GM23338 (cell line): Measurements from ENCODE around the gene EPS8L2. TPM values are rescaled to one million over a fixed set of nuclear protein-coding genes. Genes with fewer than 3 reads are reported as not detected.
A peak's percentile ranks its signal among the peaks of the same experiment; 100 is the strongest.

ENCODE experiments used
- ATAC-seq: fragments of 200-7000 bp; cut with Tn5 transposase; 3 replicates; pipeline ENCODE4 v1.9.1; 2020
- DNase-seq: peaks from one replicate; pipeline ENCODE4 v3.0.0-alpha.2; 2015; ENCODE audit warnings: low spot score
- H2AFZ ChIP-seq: fragments of 200-600 bp; sonication (generic); 2 replicates; pipeline ENCODE4 v1.8.0; 2016; ENCODE audit warnings: antibody characterized with exemption, mild to moderate bottlenecking, moderate library complexity
- H3F3A ChIP-seq: fragments of 200-600 bp; sonication (generic); replicated peaks from 2 replicates; pipeline ENCODE4 v1.8.0; 2017; ENCODE audit warnings: antibody characterized with exemption, mixed run types, low read depth
- H3K27ac ChIP-seq: fragments of 200-600 bp; sonication (generic); 2 replicates; pipeline ENCODE4 v1.6.1; 2016; ENCODE audit warnings: low read depth
- H3K27me3 ChIP-seq: fragments of 200-600 bp; sonication (generic); 2 replicates; pipeline ENCODE4 v1.8.0; 2016; ENCODE audit warnings: mild to moderate bottlenecking, mixed run types, moderate library complexity; ENCODE audit not compliant: insufficient read depth
- H3K36me3 ChIP-seq: fragments of 200-600 bp; sonication (generic); 2 replicates; pipeline ENCODE4 v1.8.0; 2016; ENCODE audit warnings: mild to moderate bottlenecking; ENCODE audit not compliant: insufficient read depth
- H3K4me1 ChIP-seq: fragments of 200-600 bp; sonication (generic); 2 replicates; pipeline ENCODE4 v1.8.0; 2016; ENCODE audit warnings: mild to moderate bottlenecking, moderate library complexity; ENCODE audit not compliant: insufficient read depth
- H3K4me2 ChIP-seq: fragments of 200-600 bp; sonication (generic); 2 replicates; pipeline ENCODE4 v1.7.1; 2017; ENCODE audit warnings: mixed run types
- H3K4me3 ChIP-seq: fragments of 200-600 bp; sonication (generic); 2 replicates; pipeline ENCODE4 v1.6.1; 2016; ENCODE audit warnings: mixed run types
- H3K79me2 ChIP-seq: fragments of 200-600 bp; sonication (generic); replicated peaks from 2 replicates; pipeline ENCODE4 v1.8.0; 2017; ENCODE audit warnings: mild to moderate bottlenecking; ENCODE audit not compliant: insufficient read depth
- H3K9me2 ChIP-seq: fragments of 200-600 bp; sonication (generic); 2 replicates; pipeline ENCODE4 v1.8.0; 2017; ENCODE audit not compliant: insufficient read depth
- H4K20me1 ChIP-seq: fragments of 200-600 bp; sonication (generic); replicated peaks from 2 replicates; pipeline ENCODE4 v1.8.0; 2017; ENCODE audit warnings: mild to moderate bottlenecking; ENCODE audit not compliant: insufficient read depth
- H3K27ac Mint-ChIP-seq: 2 replicates; pipeline ENCODE4 v1.8.0; 2020; ENCODE audit warnings: inconsistent platforms, mild to moderate bottlenecking, moderate library complexity, mixed read lengths
- H3K27me3 Mint-ChIP-seq: 3 replicates; pipeline ENCODE4 v1.8.0; 2022; ENCODE audit warnings: low read depth, mild to moderate bottlenecking, moderate library complexity, mixed read lengths, inconsistent platforms; ENCODE audit not compliant: insufficient read depth, poor library complexity
- H3K36me3 Mint-ChIP-seq: 3 replicates; pipeline ENCODE4 v1.8.0; 2021; ENCODE audit warnings: low read depth, mild to moderate bottlenecking, inconsistent platforms, moderate library complexity, mixed read lengths
- H3K4me1 Mint-ChIP-seq: 3 replicates; pipeline ENCODE4 v1.8.0; 2020; ENCODE audit warnings: mild to moderate bottlenecking, inconsistent platforms, mixed read lengths
- H3K4me3 Mint-ChIP-seq: 3 replicates; pipeline ENCODE4 v1.8.0; 2021; ENCODE audit warnings: moderate library complexity, mild to moderate bottlenecking, inconsistent platforms, mixed read lengths
- H3K9me3 Mint-ChIP-seq: 3 replicates; pipeline ENCODE4 v1.8.0; 2020; ENCODE audit warnings: moderate library complexity, mild to moderate bottlenecking, inconsistent platforms, mixed read lengths
- CREB1 ChIP-seq: fragments of 250-450 bp; sonication (Bioruptor Pico); IDR thresholded peaks from 2 replicates; pipeline ENCODE4 v1.5.0; 2020; ENCODE audit warnings: low read depth, mild to moderate bottlenecking, moderate library complexity
- EZH2 ChIP-seq: fragments of 200-600 bp; sonication (generic); IDR thresholded peaks from one replicate; pipeline ENCODE4 v1.8.0; 2017; ENCODE audit warnings: antibody characterized with exemption, mild to moderate bottlenecking, low read depth; ENCODE audit not compliant: unreplicated experiment
- EZH2phosphoT487 ChIP-seq: fragments of 200-600 bp; sonication (generic); IDR thresholded peaks from one replicate; pipeline ENCODE4 v1.8.1; 2018; ENCODE audit warnings: antibody characterized with exemption; ENCODE audit not compliant: unreplicated experiment
- JUNB ChIP-seq: IDR thresholded peaks from one replicate; pipeline ENCODE4 v1.6.1; 2016; ENCODE audit warnings: antibody characterized with exemption; ENCODE audit not compliant: unreplicated experiment
- NANOG ChIP-seq: IDR thresholded peaks from 2 replicates; pipeline ENCODE4 v1.6.1; 2016; ENCODE audit warnings: antibody characterized with exemption, borderline replicate concordance
- POLR2AphosphoS5 ChIP-seq: IDR thresholded peaks from 2 replicates; pipeline ENCODE4 v1.6.1; 2016; ENCODE audit warnings: antibody characterized with exemption, low read depth
- REST ChIP-seq: IDR thresholded peaks from one replicate; pipeline ENCODE4 v1.6.1; 2018; ENCODE audit warnings: antibody characterized with exemption; ENCODE audit not compliant: unreplicated experiment
- STAT1 ChIP-seq: IDR thresholded peaks from one replicate; pipeline ENCODE4 v1.6.1; 2016; ENCODE audit warnings: antibody characterized with exemption; ENCODE audit not compliant: unreplicated experiment
- ZNF114 ChIP-seq: fragments of 250-450 bp; sonication (Bioruptor Pico); IDR thresholded peaks from 2 replicates; pipeline ENCODE4 v1.5.0; 2020; ENCODE audit warnings: mild to moderate bottlenecking, moderate library complexity
- ZNF331 ChIP-seq: fragments of 250-450 bp; sonication (Bioruptor Pico); IDR thresholded peaks from 2 replicates; pipeline ENCODE4 v1.5.0; 2020; ENCODE audit warnings: low read depth, mild to moderate bottlenecking, moderate library complexity
- long read RNA-seq: library from polyadenylated mRNA; unstranded; transcript quantifications from one replicate; pipeline ENCODE4 v2.0.0, GENCODE V29; 2020; ENCODE audit not compliant: unreplicated experiment
- polyA plus RNA-seq: library from polyadenylated mRNA; unstranded; fragments of >200 nt; fragmentation: Nextera tagmentation; extraction: Ambion mirVana; gene quantifications from 2 replicates; pipeline ENCODE4 v1.2.1, GENCODE V29; 2016
- total RNA-seq: library from RNA; depleted of rRNA; stranded (reverse); fragments of >200 nt; shearing (Covaris generic); gene quantifications from 2 replicates; pipeline ENCODE4 v1.2.3, GENCODE V29; 2014; rRNA removed
- TF ChIP-seq, protein P1 (sequence below), 2 experiments: fragments of 200-600 bp in 1 of 2; sonication (generic) in 1 of 2; conservative IDR thresholded peaks; 2 replicates each; pipeline versions ENCODE4 v1.5.1 to v1.6.1; 2016 to 2017; ENCODE audit warnings: antibody characterized with exemption in 2 of 2, low read depth in 2 of 2, mild to moderate bottlenecking in 2 of 2, moderate library complexity in 1 of 2
- TF ChIP-seq, protein P2 (sequence below): IDR thresholded peaks from 2 replicates; pipeline ENCODE4 v1.6.1; 2016; ENCODE audit warnings: antibody characterized with exemption
- TF ChIP-seq, protein P3 (sequence below): fragments of 250-450 bp; sonication (Bioruptor Pico); IDR thresholded peaks from 2 replicates; pipeline ENCODE4 v1.5.0; 2020; ENCODE audit warnings: mild to moderate bottlenecking, moderate library complexity

The EPS8L2 gene
- total RNA-seq: 34.1 and 38.7 TPM in 2 replicates
- polyA plus RNA-seq: 56.5 and 59.4 TPM in 2 replicates
- long read RNA-seq, partial matches to known transcripts: 6 of 8 reads
- long read RNA-seq, other reads (novel, unspliced or antisense): 0 of 8 reads

DNA sequence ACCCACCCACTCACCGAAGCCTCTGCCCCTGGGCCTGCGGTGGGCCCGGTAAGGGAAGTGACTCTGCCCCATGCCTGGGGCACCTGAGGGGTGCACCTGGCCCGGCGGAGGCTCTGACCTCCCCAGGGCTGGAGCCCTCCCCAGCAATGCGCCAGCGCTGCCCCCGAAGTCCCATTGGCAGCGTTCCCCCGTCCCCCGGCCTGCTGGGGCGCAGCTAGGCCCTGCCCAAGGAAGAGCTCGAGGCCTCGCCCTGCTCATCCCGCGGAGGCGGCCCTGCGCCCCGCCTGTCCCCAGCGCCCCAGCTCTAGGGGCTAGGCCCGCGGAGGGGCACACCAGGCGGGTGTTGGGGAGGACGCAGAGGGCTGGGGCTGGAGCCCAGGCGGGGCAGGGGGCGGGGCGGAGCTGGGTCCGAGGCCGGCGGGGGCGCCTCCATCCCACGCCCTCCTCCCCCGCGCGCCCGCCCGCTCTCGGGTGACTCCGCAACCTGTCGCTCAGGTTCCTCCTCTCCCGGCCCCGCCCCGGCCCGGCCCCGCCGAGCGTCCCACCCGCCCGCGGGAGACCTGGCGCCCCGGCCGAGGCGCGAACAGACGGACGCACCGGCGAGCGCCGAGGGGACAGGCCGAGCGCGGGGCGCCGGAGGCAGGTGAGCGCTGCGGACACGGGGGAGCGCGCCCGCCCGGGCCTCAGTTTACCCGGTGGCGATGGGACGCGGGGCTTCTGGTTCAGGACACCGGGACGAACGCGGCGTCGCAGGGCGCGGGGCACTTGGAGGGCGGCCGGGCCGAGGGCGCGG, at the start of gene EPS8L2:
Gene EPS8L2 (plus strand): TSS at position 586 of the 793 bp plus-strand sequence. CDS start 3,177 bp downstream, outside the sequence.
- Histone ChIP-seq H3K4me3 (peak within 1 kb of the TSS; percentile 65), H3K79me2 (no peaks in the 10 kb centered on the region), H3K36me3 (no peaks in the 10 kb centered on the region), H4K20me1 (no peaks in the 10 kb centered on the region), H3K27me3 (no peaks in the 10 kb centered on the region), H3K4me1 (peaks cover 19% of the 10 kb centered on the region), H3K9me2 (no peaks in the 10 kb centered on the region), H3F3A (0 out of 2 replicates have a peak, but pooled peaks cover 18% of the 10 kb centered on the region), H2AFZ (peak within 1 kb of the TSS; percentile 47), H3K27ac (no peak within 1 kb of the TSS), H3K4me2 (peak within 1 kb of the TSS; percentile 88)
- Mint-ChIP-seq H3K36me3 (no peaks in the 10 kb centered on the region), H3K4me3 (peak within 1 kb of the TSS; percentile 64), H3K9me3 (no peaks in the 10 kb centered on the region), H3K4me1 (peaks cover 21% of the 10 kb centered on the region), H3K27ac (no peak within 1 kb of the TSS), H3K27me3 (peaks cover 7% of the 10 kb centered on the region)
- DNase-seq: peak; percentile 69
- ATAC-seq: peak; percentile 41
- TF ChIP-seq ZNF114: no peak
- TF ChIP-seq POLR2AphosphoS5: no peak
- no peak for TF ChIP-seq STAT1
- TF ChIP-seq, protein P1, sequence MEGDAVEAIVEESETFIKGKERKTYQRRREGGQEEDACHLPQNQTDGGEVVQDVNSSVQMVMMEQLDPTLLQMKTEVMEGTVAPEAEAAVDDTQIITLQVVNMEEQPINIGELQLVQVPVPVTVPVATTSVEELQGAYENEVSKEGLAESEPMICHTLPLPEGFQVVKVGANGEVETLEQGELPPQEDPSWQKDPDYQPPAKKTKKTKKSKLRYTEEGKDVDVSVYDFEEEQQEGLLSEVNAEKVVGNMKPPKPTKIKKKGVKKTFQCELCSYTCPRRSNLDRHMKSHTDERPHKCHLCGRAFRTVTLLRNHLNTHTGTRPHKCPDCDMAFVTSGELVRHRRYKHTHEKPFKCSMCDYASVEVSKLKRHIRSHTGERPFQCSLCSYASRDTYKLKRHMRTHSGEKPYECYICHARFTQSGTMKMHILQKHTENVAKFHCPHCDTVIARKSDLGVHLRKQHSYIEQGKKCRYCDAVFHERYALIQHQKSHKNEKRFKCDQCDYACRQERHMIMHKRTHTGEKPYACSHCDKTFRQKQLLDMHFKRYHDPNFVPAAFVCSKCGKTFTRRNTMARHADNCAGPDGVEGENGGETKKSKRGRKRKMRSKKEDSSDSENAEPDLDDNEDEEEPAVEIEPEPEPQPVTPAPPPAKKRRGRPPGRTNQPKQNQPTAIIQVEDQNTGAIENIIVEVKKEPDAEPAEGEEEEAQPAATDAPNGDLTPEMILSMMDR (conservative IDR thresholded peaks at IDR 0.05; ENCODE audit: low read depth in 2 of 2): no peak
- no peak for TF ChIP-seq REST
- TF ChIP-seq ZNF331: no peak
- no peak for TF ChIP-seq EZH2
- TF ChIP-seq, protein P2, sequence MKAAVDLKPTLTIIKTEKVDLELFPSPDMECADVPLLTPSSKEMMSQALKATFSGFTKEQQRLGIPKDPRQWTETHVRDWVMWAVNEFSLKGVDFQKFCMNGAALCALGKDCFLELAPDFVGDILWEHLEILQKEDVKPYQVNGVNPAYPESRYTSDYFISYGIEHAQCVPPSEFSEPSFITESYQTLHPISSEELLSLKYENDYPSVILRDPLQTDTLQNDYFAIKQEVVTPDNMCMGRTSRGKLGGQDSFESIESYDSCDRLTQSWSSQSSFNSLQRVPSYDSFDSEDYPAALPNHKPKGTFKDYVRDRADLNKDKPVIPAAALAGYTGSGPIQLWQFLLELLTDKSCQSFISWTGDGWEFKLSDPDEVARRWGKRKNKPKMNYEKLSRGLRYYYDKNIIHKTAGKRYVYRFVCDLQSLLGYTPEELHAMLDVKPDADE: no peak
- TF ChIP-seq CREB1 (CRISPR knock-in tag): no peak
- no peak for TF ChIP-seq NANOG
- TF ChIP-seq EZH2phosphoT487: no peak
- no peak for TF ChIP-seq JUNB
- TF ChIP-seq, protein P3, sequence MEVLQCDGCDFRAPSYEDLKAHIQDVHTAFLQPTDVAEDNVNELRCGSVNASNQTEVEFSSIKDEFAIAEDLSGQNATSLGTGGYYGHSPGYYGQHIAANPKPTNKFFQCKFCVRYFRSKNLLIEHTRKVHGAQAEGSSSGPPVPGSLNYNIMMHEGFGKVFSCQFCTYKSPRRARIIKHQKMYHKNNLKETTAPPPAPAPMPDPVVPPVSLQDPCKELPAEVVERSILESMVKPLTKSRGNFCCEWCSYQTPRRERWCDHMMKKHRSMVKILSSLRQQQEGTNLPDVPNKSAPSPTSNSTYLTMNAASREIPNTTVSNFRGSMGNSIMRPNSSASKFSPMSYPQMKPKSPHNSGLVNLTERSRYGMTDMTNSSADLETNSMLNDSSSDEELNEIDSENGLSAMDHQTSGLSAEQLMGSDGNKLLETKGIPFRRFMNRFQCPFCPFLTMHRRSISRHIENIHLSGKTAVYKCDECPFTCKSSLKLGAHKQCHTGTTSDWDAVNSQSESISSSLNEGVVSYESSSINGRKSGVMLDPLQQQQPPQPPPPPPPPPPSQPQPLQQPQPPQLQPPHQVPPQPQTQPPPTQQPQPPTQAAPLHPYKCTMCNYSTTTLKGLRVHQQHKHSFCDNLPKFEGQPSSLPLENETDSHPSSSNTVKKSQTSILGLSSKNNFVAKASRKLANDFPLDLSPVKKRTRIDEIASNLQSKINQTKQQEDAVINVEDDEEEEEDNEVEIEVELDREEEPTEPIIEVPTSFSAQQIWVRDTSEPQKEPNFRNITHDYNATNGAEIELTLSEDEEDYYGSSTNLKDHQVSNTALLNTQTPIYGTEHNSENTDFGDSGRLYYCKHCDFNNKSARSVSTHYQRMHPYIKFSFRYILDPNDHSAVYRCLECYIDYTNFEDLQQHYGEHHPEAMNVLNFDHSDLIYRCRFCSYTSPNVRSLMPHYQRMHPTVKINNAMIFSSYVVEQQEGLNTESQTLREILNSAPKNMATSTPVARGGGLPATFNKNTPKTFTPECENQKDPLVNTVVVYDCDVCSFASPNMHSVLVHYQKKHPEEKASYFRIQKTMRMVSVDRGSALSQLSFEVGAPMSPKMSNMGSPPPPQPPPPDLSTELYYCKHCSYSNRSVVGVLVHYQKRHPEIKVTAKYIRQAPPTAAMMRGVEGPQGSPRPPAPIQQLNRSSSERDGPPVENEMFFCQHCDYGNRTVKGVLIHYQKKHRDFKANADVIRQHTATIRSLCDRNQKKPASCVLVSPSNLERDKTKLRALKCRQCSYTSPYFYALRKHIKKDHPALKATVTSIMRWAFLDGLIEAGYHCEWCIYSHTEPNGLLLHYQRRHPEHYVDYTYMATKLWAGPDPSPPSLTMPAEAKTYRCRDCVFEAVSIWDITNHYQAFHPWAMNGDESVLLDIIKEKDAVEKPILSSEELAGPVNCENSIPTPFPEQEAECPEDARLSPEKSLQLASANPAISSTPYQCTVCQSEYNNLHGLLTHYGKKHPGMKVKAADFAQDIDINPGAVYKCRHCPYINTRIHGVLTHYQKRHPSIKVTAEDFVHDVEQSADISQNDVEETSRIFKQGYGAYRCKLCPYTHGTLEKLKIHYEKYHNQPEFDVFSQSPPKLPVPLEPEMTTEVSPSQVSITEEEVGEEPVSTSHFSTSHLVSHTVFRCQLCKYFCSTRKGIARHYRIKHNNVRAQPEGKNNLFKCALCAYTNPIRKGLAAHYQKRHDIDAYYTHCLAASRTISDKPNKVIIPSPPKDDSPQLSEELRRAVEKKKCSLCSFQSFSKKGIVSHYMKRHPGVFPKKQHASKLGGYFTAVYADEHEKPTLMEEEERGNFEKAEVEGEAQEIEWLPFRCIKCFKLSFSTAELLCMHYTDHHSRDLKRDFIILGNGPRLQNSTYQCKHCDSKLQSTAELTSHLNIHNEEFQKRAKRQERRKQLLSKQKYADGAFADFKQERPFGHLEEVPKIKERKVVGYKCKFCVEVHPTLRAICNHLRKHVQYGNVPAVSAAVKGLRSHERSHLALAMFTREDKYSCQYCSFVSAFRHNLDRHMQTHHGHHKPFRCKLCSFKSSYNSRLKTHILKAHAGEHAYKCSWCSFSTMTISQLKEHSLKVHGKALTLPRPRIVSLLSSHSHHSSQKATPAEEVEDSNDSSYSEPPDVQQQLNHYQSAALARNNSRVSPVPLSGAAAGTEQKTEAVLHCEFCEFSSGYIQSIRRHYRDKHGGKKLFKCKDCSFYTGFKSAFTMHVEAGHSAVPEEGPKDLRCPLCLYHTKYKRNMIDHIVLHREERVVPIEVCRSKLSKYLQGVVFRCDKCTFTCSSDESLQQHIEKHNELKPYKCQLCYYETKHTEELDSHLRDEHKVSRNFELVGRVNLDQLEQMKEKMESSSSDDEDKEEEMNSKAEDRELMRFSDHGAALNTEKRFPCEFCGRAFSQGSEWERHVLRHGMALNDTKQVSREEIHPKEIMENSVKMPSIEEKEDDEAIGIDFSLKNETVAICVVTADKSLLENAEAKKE: no peak
